ENCODE measurements around the gene MMP17. TPM values are rescaled to one million over a fixed set of nuclear protein-coding genes. Genes with fewer than 3 reads are reported as not detected.

Gene MMP17
- total and polyA plus RNA-seq, 2 donors from 2014 or later = 0.82 to 3.2 TPM

DNA sequence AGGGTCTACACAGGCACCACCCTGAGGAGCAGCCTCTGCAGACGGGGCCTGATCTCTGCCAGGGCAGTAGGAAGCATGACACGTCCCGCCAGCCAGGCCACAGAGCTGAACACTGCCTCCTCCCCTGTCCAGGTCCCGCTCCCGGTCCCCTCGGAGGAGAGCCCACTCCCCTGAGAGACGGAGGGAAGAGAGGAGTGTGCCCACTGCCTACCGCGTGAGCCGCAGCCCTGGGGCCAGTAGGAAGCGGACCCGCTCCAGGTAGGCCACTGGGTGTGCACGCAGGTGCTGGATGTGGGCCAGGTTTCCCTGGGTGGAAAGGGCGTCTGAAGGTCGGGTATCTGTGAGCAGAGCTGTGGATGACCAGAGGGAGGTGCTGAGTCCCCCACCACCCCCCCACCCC is 41.9 kb upstream of the MMP17 start:
- Histone ChIP-seq H3K4me1 (ENCODE audit: control insufficient read depth in 2 of 3, insufficient read depth in 2 of 3, low read depth in 1 of 3, low read length in 3 of 3) (no peaks in the 10 kb centered on the region), H3K27me3 (ENCODE audit: control insufficient read depth, insufficient read depth, low read length) (no peaks in the 10 kb centered on the region), H3K4me3 (ENCODE audit: low read length in 3 of 3) (no peak overlapping the region), H3K36me3 (ENCODE audit: control insufficient read depth in 2 of 3, insufficient read depth in 3 of 3, low read length in 3 of 3) (peaks cover 7 to 31% (median 22%) of the 10 kb centered on the region in 3 donors), H3K9ac (ENCODE audit: low read length in 3 of 3) (no peak overlapping the region), H3K27ac (ENCODE audit: low read depth in 2 of 2, low read length in 2 of 2) (no peak overlapping the region), H3K9me3 (ENCODE audit: control insufficient read depth in 2 of 3, insufficient read depth in 1 of 3, low read length in 3 of 3) (no peaks in the 10 kb centered on the region)
- DNase-seq (no peak), FAIRE-seq (no peak)
- intact Hi-C loops (cut with DNase I) = no loop called here
- TF ChIP-seq CTCF (IDR thresholded peaks at IDR 0.05; ENCODE audit: borderline replicate concordance, extremely low read depth, insufficient read depth) = no peak

GRCh38 chr12:131787143-131787660 is 41.0 kb upstream of the MMP17 start:
- intact Hi-C loops (cut with DNase I) = no loop called here
- no peak overlapping the region for H3K27ac ChIP-seq (ENCODE audit: low read depth in 2 of 2, low read length in 2 of 2)
- H3K4me3 ChIP-seq (ENCODE audit: low read length in 3 of 3) = no peak overlapping the region
- no peaks in the 10 kb centered on the region for H3K27me3 ChIP-seq (ENCODE audit: control insufficient read depth, insufficient read depth, low read length)
- no peak overlapping the region for H3K9ac ChIP-seq (ENCODE audit: low read length in 3 of 3)
- TF ChIP-seq CTCF (IDR thresholded peaks at IDR 0.05; ENCODE audit: borderline replicate concordance, extremely low read depth, insufficient read depth) = no peak
- no peaks in the 10 kb centered on the region for H3K4me1 ChIP-seq (ENCODE audit: control insufficient read depth in 2 of 3, insufficient read depth in 2 of 3, low read depth in 1 of 3, low read length in 3 of 3)
- peaks cover 12 to 36% (median 25%) of the 10 kb centered on the region in 3 donors for H3K36me3 ChIP-seq (ENCODE audit: control insufficient read depth in 2 of 3, insufficient read depth in 3 of 3, low read length in 3 of 3)
- FAIRE-seq = no peak
- no peak for DNase-seq
- no peaks in the 10 kb centered on the region for H3K9me3 ChIP-seq (ENCODE audit: control insufficient read depth in 2 of 3, insufficient read depth in 1 of 3, low read length in 3 of 3)

DNA sequence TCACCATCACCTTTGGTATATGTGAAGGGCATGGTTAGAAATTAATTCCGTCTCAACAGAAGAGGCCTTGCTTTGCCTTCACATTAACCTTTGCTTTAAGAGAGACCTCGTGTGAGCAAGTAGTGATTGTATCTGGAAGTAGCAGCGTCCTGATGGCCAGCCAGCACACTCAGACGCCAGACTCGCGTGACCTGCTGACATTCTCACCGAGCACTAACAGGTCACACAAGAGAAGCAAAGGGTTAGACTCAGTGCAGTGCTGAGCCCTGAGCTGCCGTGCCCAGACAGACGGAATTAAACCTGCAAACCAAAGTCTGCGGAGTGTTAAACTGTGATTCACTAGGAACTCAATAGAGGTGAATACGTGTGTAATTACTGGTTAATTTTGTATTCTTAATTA is 40.1 kb upstream of the MMP17 start:
- Histone ChIP-seq H3K27ac (ENCODE audit: low read depth in 2 of 2, low read length in 2 of 2) (no peak overlapping the region), H3K9ac (ENCODE audit: low read length in 3 of 3) (no peak overlapping the region), H3K4me3 (ENCODE audit: low read length in 3 of 3) (no peak overlapping the region), H3K4me1 (ENCODE audit: control insufficient read depth in 2 of 3, insufficient read depth in 2 of 3, low read depth in 1 of 3, low read length in 3 of 3) (no peaks in the 10 kb centered on the region), H3K27me3 (ENCODE audit: control insufficient read depth, insufficient read depth, low read length) (no peaks in the 10 kb centered on the region), H3K9me3 (ENCODE audit: control insufficient read depth in 2 of 3, insufficient read depth in 1 of 3, low read length in 3 of 3) (no peaks in the 10 kb centered on the region), H3K36me3 (ENCODE audit: control insufficient read depth in 2 of 3, insufficient read depth in 3 of 3, low read length in 3 of 3) (peaks cover 12 to 37% (median 32%) of the 10 kb centered on the region in 3 donors)
- TF ChIP-seq CTCF (IDR thresholded peaks at IDR 0.05; ENCODE audit: borderline replicate concordance, extremely low read depth, insufficient read depth) = no peak
- intact Hi-C loops (cut with DNase I) = no loop called here
- FAIRE-seq (no peak), DNase-seq (peak in 1 of 5 donors; percentile 32)

DNA sequence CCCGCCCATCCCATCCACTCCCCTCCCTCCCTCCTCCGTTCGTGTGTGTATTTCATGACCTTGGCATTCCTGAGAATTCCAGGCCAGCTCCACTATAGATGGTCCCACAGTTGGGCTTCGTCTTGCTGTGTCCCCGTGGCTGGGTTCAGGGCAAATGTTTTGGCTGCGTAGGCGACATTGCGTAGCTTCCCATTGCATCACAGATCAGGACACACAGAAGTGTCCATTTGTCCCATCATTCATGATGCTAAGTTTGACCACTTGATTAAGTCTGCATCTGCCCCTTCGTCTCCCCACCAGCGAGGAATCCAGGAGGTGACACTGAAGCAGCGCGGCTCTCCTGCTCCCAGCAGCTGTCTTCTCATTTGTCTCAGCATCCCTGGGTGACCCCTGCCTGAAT is 38.6 kb upstream of the MMP17 start:
- no peak for TF ChIP-seq CTCF (IDR thresholded peaks at IDR 0.05; ENCODE audit: borderline replicate concordance, extremely low read depth, insufficient read depth)
- FAIRE-seq = no peak
- no peak overlapping the region for H3K27ac ChIP-seq (ENCODE audit: low read depth in 2 of 2, low read length in 2 of 2)
- DNase-seq = peak in 1 of 5 donors; percentile 18
- H3K36me3 ChIP-seq (ENCODE audit: control insufficient read depth in 2 of 3, insufficient read depth in 3 of 3, low read length in 3 of 3) = peaks cover 12 to 49% (median 33%) of the 10 kb centered on the region in 3 donors
- H3K4me3 ChIP-seq (ENCODE audit: low read length in 3 of 3) = no peak overlapping the region
- no peak overlapping the region for H3K9ac ChIP-seq (ENCODE audit: low read length in 3 of 3)
- no peaks in the 10 kb centered on the region for H3K9me3 ChIP-seq (ENCODE audit: control insufficient read depth in 2 of 3, insufficient read depth in 1 of 3, low read length in 3 of 3)
- H3K4me1 ChIP-seq (ENCODE audit: control insufficient read depth in 2 of 3, insufficient read depth in 2 of 3, low read depth in 1 of 3, low read length in 3 of 3) = no peaks in the 10 kb centered on the region
- intact Hi-C loops (cut with DNase I) = no loop called here
- H3K27me3 ChIP-seq (ENCODE audit: control insufficient read depth, insufficient read depth, low read length) = no peaks in the 10 kb centered on the region
